Fibroblast of lung (primary cell): ENCODE measurements around the gene TESMIN. TPM values are rescaled to one million over a fixed set of nuclear protein-coding genes. Genes with fewer than 3 reads are reported as not detected.
A peak's percentile ranks its signal among the peaks of the same experiment; 100 is the strongest.

Experiments
- DNase-seq, 2 donors: peaks; one replicate each; pipeline versions ENCODE4 v3.0.0 to v3.0.0-alpha.2; 2010; ENCODE audit warnings: low read depth in 2 of 2
- H2AFZ ChIP-seq: 2 replicates; pipeline ENCODE4 v1.5.1; 2012; ENCODE audit warnings: low read length, control low read depth, inconsistent platforms
- H3K27ac ChIP-seq: 2 replicates; pipeline ENCODE4 v1.5.1; 2011; ENCODE audit warnings: low read length, control low read depth; ENCODE audit not compliant: insufficient read depth
- H3K27me3 ChIP-seq: 2 replicates; pipeline ENCODE4 v1.5.1; 2011; ENCODE audit warnings: mild to moderate bottlenecking, low read length; ENCODE audit not compliant: control insufficient read depth, insufficient read depth
- H3K36me3 ChIP-seq: 2 replicates; pipeline ENCODE4 v1.5.1; 2011; ENCODE audit warnings: low read length; ENCODE audit not compliant: control insufficient read depth, insufficient read depth
- H3K4me1 ChIP-seq: 2 replicates; pipeline ENCODE4 v1.5.1; 2011; ENCODE audit warnings: low read length; ENCODE audit not compliant: control insufficient read depth, insufficient read depth; ENCODE audit errors: extremely low read depth
- H3K4me2 ChIP-seq: 2 replicates; pipeline ENCODE4 v1.5.1; 2011; ENCODE audit warnings: low read length, control low read depth; ENCODE audit not compliant: insufficient read depth; ENCODE audit errors: extremely low read depth
- H3K4me3 ChIP-seq, 4 experiments: fragments of 200-600 bp in 1 of 4; sonication (generic) in 1 of 4; replicated peaks in 1 of 4; 2 replicates each; pipeline ENCODE4 v1.5.1; 2011 to 2016; ENCODE audit warnings: low read length in 4 of 4, low read depth in 3 of 4, mild to moderate bottlenecking in 3 of 4, control low read depth in 2 of 4, inconsistent platforms in 1 of 4, mixed read lengths in 1 of 4; ENCODE audit not compliant: insufficient read depth in 1 of 4; ENCODE audit errors: control extremely low read depth in 1 of 4
- H3K79me2 ChIP-seq: 2 replicates; pipeline ENCODE4 v1.5.1; 2012; ENCODE audit warnings: mild to moderate bottlenecking, low read length, inconsistent platforms; ENCODE audit not compliant: control insufficient read depth, insufficient read depth
- H3K9ac ChIP-seq: 2 replicates; pipeline ENCODE4 v1.5.1; 2011; ENCODE audit warnings: mild to moderate bottlenecking, low read length, control low read depth; ENCODE audit not compliant: insufficient read depth
- H3K9me3 ChIP-seq: 2 replicates; pipeline ENCODE4 v1.5.1; 2012; ENCODE audit warnings: low read depth, low read length; ENCODE audit not compliant: control insufficient read depth, insufficient read depth
- H4K20me1 ChIP-seq: 2 replicates; pipeline ENCODE4 v1.5.1; 2011; ENCODE audit warnings: low read length; ENCODE audit not compliant: control insufficient read depth, insufficient read depth; ENCODE audit errors: extremely low read depth
- EZH2 ChIP-seq: IDR thresholded peaks from 2 replicates; pipeline ENCODE4 v1.5.1; 2012; ENCODE audit warnings: low read length, control low read depth, mild to moderate bottlenecking; ENCODE audit errors: missing control alignments
- polyA plus RNA-seq, 2 donors: library from polyadenylated mRNA; depleted of rRNA in 1 of 2; stranded (reverse) in 1 of 2; unstranded in 1 of 2; fragments of >200 nt; gene quantifications; 2 replicates each; pipeline ENCODE4 v1.2.1, GENCODE V29; 2011 to 2012; ENCODE audit warnings: missing spikeins in 1 of 2
- total RNA-seq: library from RNA; depleted of rRNA; stranded (reverse); fragments of >200 nt; gene quantifications from 2 replicates; pipeline ENCODE4 v1.2.1, GENCODE V29; 2014
- TF ChIP-seq, protein P1 (sequence below), 2 donors: IDR thresholded peaks in 1 of 2; conservative IDR thresholded peaks in 1 of 2; 1 replicate in 1 of 2; 2 replicates in 1 of 2; pipeline ENCODE4 v1.5.1; 2011 to 2012; ENCODE audit warnings: low read length in 2 of 2, control low read depth in 1 of 2, inconsistent platforms in 1 of 2, low read depth in 1 of 2, mild to moderate bottlenecking in 1 of 2

Gene TESMIN
- total and polyA plus RNA-seq, 2 donors (not counting 1 experiment from before 2014, with no cell fraction given): 0.70 to 2.0 TPM

DNA sequence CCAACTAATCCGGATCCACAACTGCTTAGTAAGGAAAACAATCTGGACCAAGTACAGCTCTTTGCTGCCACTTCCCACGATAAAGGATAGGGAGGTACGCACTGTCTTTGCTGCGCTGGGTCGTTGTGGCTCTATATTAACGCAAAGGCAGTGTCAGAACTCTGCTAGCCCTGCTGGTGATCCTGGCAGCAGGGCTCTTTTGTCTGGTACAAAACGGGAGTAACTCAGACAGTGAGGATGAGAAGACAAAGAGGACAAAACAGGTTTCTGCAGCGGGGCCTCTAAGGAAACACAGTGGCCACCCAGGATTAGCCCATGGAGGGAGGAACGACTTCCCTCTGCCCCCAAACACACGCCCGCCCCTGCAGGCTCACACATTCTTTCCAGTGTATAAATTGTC is 40.9 kb downstream of the TESMIN start:
- Histone ChIP-seq H3K36me3 (no peaks in the 10 kb centered on the region), H3K4me2 (no peak overlapping the region), H2AFZ (no peak overlapping the region), H4K20me1 (no peaks in the 10 kb centered on the region), H3K4me3 (no peak overlapping the region), H3K27me3 (peaks cover 17% of the 10 kb centered on the region), H3K27ac (no peak overlapping the region), H3K4me1 (no peaks in the 10 kb centered on the region), H3K9ac (no peak overlapping the region), H3K79me2 (no peaks in the 10 kb centered on the region), H3K9me3 (no peaks in the 10 kb centered on the region)
- DNase-seq: peak in 1 of 2 donors; percentile 2
- TF ChIP-seq EZH2: no peak
- TF ChIP-seq, protein P1, sequence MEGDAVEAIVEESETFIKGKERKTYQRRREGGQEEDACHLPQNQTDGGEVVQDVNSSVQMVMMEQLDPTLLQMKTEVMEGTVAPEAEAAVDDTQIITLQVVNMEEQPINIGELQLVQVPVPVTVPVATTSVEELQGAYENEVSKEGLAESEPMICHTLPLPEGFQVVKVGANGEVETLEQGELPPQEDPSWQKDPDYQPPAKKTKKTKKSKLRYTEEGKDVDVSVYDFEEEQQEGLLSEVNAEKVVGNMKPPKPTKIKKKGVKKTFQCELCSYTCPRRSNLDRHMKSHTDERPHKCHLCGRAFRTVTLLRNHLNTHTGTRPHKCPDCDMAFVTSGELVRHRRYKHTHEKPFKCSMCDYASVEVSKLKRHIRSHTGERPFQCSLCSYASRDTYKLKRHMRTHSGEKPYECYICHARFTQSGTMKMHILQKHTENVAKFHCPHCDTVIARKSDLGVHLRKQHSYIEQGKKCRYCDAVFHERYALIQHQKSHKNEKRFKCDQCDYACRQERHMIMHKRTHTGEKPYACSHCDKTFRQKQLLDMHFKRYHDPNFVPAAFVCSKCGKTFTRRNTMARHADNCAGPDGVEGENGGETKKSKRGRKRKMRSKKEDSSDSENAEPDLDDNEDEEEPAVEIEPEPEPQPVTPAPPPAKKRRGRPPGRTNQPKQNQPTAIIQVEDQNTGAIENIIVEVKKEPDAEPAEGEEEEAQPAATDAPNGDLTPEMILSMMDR (conservative IDR thresholded peaks at IDR 0.05 in 1 of 2, IDR thresholded peaks at IDR 0.05 in 1 of 2; ENCODE audit: low read depth in 1 of 2, low read length in 2 of 2): no peak

DNA sequence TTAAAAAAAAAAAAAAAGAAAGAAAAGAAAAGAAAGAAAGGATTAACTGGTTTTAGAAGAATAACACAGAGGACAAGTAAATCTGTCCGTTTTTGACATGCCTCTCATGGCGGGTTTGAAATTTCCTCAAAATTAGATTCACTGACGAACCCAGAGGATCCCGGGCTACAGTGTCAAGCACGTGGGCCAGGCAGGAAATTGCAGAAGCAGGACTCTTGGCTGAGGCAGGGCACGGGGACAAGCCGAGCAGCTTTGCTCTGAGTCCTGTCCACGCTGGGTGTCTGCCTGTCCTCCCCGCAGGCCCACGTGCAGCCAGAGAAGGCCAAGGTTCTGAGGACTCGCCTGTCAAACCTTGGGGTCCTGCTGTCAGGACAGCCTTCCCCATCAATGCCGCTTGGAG is 42.3 kb downstream of the TESMIN start:
- no peak for DNase-seq
- TF ChIP-seq, protein P1 (conservative IDR thresholded peaks at IDR 0.05 in 1 of 2, IDR thresholded peaks at IDR 0.05 in 1 of 2; ENCODE audit: low read depth in 1 of 2, low read length in 2 of 2): no peak
- TF ChIP-seq EZH2: no peak
- H3K36me3 ChIP-seq: no peaks in the 10 kb centered on the region
- no peak overlapping the region for H3K4me2 ChIP-seq
- no peak overlapping the region for H3K27ac ChIP-seq
- no peak overlapping the region for H3K4me3 ChIP-seq
- peaks cover 14% of the 10 kb centered on the region for H3K27me3 ChIP-seq
- no peaks in the 10 kb centered on the region for H3K9me3 ChIP-seq
- H2AFZ ChIP-seq: no peak overlapping the region
- no peaks in the 10 kb centered on the region for H3K79me2 ChIP-seq
- no peak overlapping the region for H3K9ac ChIP-seq
- H4K20me1 ChIP-seq: no peaks in the 10 kb centered on the region
- H3K4me1 ChIP-seq: no peaks in the 10 kb centered on the region

DNA sequence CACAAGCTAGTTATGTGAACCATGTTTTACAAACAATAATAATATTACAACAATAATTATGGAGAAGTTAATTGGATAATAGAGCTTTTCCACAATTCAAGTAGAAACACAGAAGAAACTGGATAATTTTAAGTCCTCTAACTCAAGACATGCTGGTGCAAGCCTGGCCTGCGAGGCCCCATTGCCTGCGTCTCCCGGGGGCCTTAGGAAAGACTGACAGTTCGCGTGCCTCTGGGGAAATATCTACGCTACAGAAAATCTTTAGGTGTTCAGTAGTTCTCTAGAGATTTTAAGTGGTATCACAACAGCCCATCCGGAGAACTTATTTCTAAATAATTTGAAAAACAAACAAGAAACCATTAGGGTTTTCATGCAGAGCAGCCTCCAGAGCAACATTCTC is 43.8 kb downstream of the TESMIN start:
- Histone ChIP-seq H3K9me3 (no peaks in the 10 kb centered on the region), H3K4me3 (no peak overlapping the region), H3K27me3 (peaks cover 13% of the 10 kb centered on the region), H2AFZ (no peak overlapping the region), H4K20me1 (no peaks in the 10 kb centered on the region), H3K27ac (no peak overlapping the region), H3K4me2 (no peak overlapping the region), H3K36me3 (no peaks in the 10 kb centered on the region), H3K79me2 (no peaks in the 10 kb centered on the region), H3K4me1 (no peaks in the 10 kb centered on the region), H3K9ac (no peak overlapping the region)
- DNase-seq: no peak
- TF ChIP-seq, protein P1 (conservative IDR thresholded peaks at IDR 0.05 in 1 of 2, IDR thresholded peaks at IDR 0.05 in 1 of 2; ENCODE audit: low read depth in 1 of 2, low read length in 2 of 2): no peak
- TF ChIP-seq EZH2: no peak
